Mesenchymal stem cell (in vitro differentiated cells and primary cell): ENCODE results near the gene PTPRN2.

Source experiments
- DNase-seq: peaks from one replicate; pipeline ENCODE4 v3.0.0-alpha.2; 2013
- H2AFZ ChIP-seq: one replicate; pipeline ENCODE4 v1.6.1; 2013; ENCODE audit warnings: low read depth, mild to moderate bottlenecking, control low read depth, inconsistent platforms, low read length, moderate library complexity
- H2AK5ac ChIP-seq: 2 replicates; pipeline ENCODE4 v1.6.1; 2013; ENCODE audit warnings: low read length, moderate library complexity, mild to moderate bottlenecking, inconsistent platforms; ENCODE audit not compliant: severe bottlenecking
- H2BK120ac ChIP-seq: one replicate; pipeline ENCODE4 v1.6.1; 2013; ENCODE audit warnings: low read depth, mild to moderate bottlenecking, inconsistent platforms, low read length, moderate library complexity
- H2BK12ac ChIP-seq, 2 experiments: one replicate each; pipeline ENCODE4 v1.6.1; 2013; ENCODE audit warnings: inconsistent platforms in 2 of 2, low read length in 2 of 2, mild to moderate bottlenecking in 2 of 2, moderate library complexity in 2 of 2, control low read depth in 1 of 2
- H2BK15ac ChIP-seq: one replicate; pipeline ENCODE4 v1.6.1; 2013; ENCODE audit warnings: mild to moderate bottlenecking, low read depth, inconsistent platforms; ENCODE audit not compliant: poor library complexity, severe bottlenecking
- H2BK5ac ChIP-seq: 2 replicates; pipeline ENCODE4 v1.6.1; 2013; ENCODE audit warnings: low read depth, mild to moderate bottlenecking, low read length, control low read depth, inconsistent platforms; ENCODE audit not compliant: poor library complexity, severe bottlenecking
- H3K14ac ChIP-seq, 2 experiments: one replicate each; pipeline ENCODE4 v1.6.1; 2013; ENCODE audit warnings: inconsistent platforms in 2 of 2, low read length in 2 of 2, control low read depth in 1 of 2, mild to moderate bottlenecking in 1 of 2, moderate library complexity in 1 of 2
- H3K18ac ChIP-seq, 2 experiments: one replicate each; pipeline ENCODE4 v1.6.1; 2013; ENCODE audit warnings: inconsistent platforms in 2 of 2, low read length in 2 of 2, control low read depth in 1 of 2, low read depth in 1 of 2, mild to moderate bottlenecking in 1 of 2
- H3K23ac ChIP-seq, 2 experiments: one replicate each; pipeline ENCODE4 v1.6.1; 2013; ENCODE audit warnings: inconsistent platforms in 2 of 2, low read length in 2 of 2, mild to moderate bottlenecking in 2 of 2, moderate library complexity in 2 of 2, control low read depth in 1 of 2
- H3K27ac ChIP-seq: 2 replicates; pipeline ENCODE4 v1.5.1; 2013; ENCODE audit warnings: mild to moderate bottlenecking, moderate library complexity, low read length, control low read depth, inconsistent platforms; ENCODE audit not compliant: poor library complexity, severe bottlenecking
- H3K27me3 ChIP-seq, 2 experiments: 2 replicates each; pipeline versions ENCODE4 v1.6.1 to v1.7.0; 2013; ENCODE audit warnings: low read length in 2 of 2, mild to moderate bottlenecking in 2 of 2, moderate library complexity in 2 of 2, control low read depth in 1 of 2, inconsistent platforms in 1 of 2; ENCODE audit not compliant: control insufficient read depth in 1 of 2, insufficient read depth in 1 of 2
- H3K36me3 ChIP-seq, 2 experiments: 2 replicates each; pipeline versions ENCODE4 v1.6.1 to v1.7.0; 2013; ENCODE audit warnings: low read length in 2 of 2, control low read depth in 1 of 2, inconsistent platforms in 1 of 2, low read depth in 1 of 2, mild to moderate bottlenecking in 1 of 2; ENCODE audit not compliant: insufficient read depth in 2 of 2, control insufficient read depth in 1 of 2
- H3K4ac ChIP-seq, 2 experiments: one replicate each; pipeline ENCODE4 v1.6.1; 2013; ENCODE audit warnings: inconsistent platforms in 2 of 2, low read length in 2 of 2, mild to moderate bottlenecking in 2 of 2, moderate library complexity in 2 of 2, control low read depth in 1 of 2, low read depth in 1 of 2
- H3K4me1 ChIP-seq: 2 replicates; pipeline ENCODE4 v1.6.1; 2013; ENCODE audit warnings: low read depth, low read length, control low read depth; ENCODE audit not compliant: control insufficient read depth, insufficient read depth
- H3K4me2 ChIP-seq: 2 replicates; pipeline ENCODE4 v1.6.1; 2013; ENCODE audit warnings: low read length, mild to moderate bottlenecking, inconsistent platforms; ENCODE audit not compliant: poor library complexity, severe bottlenecking
- H3K4me3 ChIP-seq, 2 experiments: 2 replicates each; pipeline versions ENCODE4 v1.5.1 to v1.7.0; 2013; ENCODE audit warnings: low read length in 2 of 2, mild to moderate bottlenecking in 2 of 2, control low read depth in 1 of 2, low read depth in 1 of 2; ENCODE audit not compliant: insufficient read depth in 1 of 2
- H3K79me1 ChIP-seq: replicated peaks from 2 replicates; pipeline ENCODE4 v1.6.1; 2013; ENCODE audit warnings: mild to moderate bottlenecking, control low read depth, low read length, inconsistent platforms; ENCODE audit not compliant: poor library complexity, severe bottlenecking
- H3K9ac ChIP-seq: 2 replicates; pipeline ENCODE4 v1.7.0; 2013; ENCODE audit warnings: mild to moderate bottlenecking, low read length, moderate library complexity
- H3K9me3 ChIP-seq: 2 replicates; pipeline ENCODE4 v1.7.0; 2013; ENCODE audit warnings: mild to moderate bottlenecking, low read length; ENCODE audit not compliant: control insufficient read depth
- H4K8ac ChIP-seq: one replicate; pipeline ENCODE4 v1.6.1; 2013; ENCODE audit warnings: inconsistent platforms, mild to moderate bottlenecking, low read length, moderate library complexity
- H4K91ac ChIP-seq: one replicate; pipeline ENCODE4 v1.6.1; 2013; ENCODE audit warnings: mild to moderate bottlenecking, low read length, inconsistent platforms
- WGBS: methylation state at CpG from one replicate; pipeline ENCODE4 v1.1.7; 2013; ENCODE audit warnings: mixed read lengths; 5-methylcytosine and 5-hydroxymethylcytosine counted together

Gene PTPRN2

GRCh38 chr7:157751406-157751805 is 836.2 kb downstream of the PTPRN2 start:
- WGBS = 85% methylated on average over 22 of the region's 22 CpGs

GRCh38 chr7:157750291-157750690 is 837.3 kb downstream of the PTPRN2 start:
- no peak overlapping the region for H3K14ac ChIP-seq
- H2BK12ac ChIP-seq = no peak overlapping the region

More at GRCh38 chr7:157751406-157751805, 836.2 kb downstream of the PTPRN2 start:
- no peak overlapping the region for H3K4me3 ChIP-seq
- H2BK5ac ChIP-seq = no peak overlapping the region
- no peak overlapping the region for H3K4me2 ChIP-seq
- H3K23ac ChIP-seq = no peak overlapping the region
- no peak overlapping the region for H3K14ac ChIP-seq
- no peak overlapping the region for H3K18ac ChIP-seq
- no peak for DNase-seq
- H3K79me1 ChIP-seq = no peaks in the 10 kb centered on the region
- H3K4ac ChIP-seq = no peak overlapping the region
- no peak overlapping the region for H4K8ac ChIP-seq
- no peak overlapping the region for H2BK120ac ChIP-seq
- H3K9ac ChIP-seq = no peak overlapping the region
- H3K27ac ChIP-seq = no peak overlapping the region
- H2AK5ac ChIP-seq = no peak overlapping the region
- H4K91ac ChIP-seq = no peak overlapping the region
- H3K27me3 ChIP-seq = no peaks in the 10 kb centered on the region
- no peaks in the 10 kb centered on the region for H3K4me1 ChIP-seq
- no peaks in the 10 kb centered on the region for H3K36me3 ChIP-seq
- no peak overlapping the region for H2BK12ac ChIP-seq
- H2AFZ ChIP-seq = no peak overlapping the region
- H2BK15ac ChIP-seq = no peak overlapping the region
- H3K9me3 ChIP-seq = no peaks in the 10 kb centered on the region

DNA sequence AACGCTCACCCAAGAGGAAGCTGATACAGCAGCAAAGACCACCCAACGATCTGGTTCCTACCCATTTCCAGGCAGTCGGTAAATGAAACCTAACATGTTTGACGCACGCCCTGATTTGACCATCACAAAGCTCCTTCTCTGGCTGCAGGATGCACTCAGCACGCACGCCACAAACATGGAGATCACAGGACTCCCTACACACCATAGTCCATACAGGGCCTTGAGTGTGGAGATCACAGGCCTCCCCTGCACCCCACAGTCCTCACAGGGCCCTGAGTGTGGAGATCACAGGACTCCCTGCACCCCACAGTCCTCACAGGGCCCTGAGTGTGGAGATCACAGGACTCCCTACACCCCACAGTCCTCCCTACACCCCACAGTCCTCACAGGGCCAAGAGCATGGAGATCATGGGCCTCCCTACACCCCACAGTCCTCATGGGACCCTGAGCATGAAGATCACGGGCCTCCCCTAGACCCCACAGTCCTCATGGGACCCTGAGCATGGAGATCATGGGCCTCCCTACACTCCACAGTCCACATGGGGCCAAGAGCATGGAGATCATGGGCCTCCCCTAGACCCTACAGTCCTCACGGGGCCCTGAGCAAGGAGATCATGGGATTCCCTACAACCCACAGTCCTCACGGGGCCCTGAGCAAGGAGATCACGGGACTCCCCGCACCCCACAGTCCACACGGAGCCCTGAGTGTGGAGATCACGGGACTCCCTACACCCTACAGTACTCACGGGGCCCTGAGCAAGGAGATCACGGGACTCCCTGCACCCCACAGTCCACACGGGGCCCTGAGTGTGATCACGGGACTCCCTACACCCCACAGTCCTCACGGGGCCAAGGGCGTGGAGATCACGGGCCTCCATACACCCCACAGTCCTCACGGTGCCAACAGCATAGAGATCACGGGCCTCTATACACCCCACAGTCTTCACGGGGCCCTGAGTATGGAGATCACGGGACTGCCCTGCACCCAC is 841.6 kb downstream of the PTPRN2 start:
- Histone ChIP-seq H3K36me3 (no peaks in the 10 kb centered on the region), H3K4me2 (no peak overlapping the region), H3K23ac (no peak overlapping the region), H3K9me3 (no peaks in the 10 kb centered on the region), H3K4ac (no peak overlapping the region), H3K4me3 (no peak overlapping the region), H3K4me1 (no peaks in the 10 kb centered on the region), H3K79me1 (no peaks in the 10 kb centered on the region), H3K27me3 (no peaks in the 10 kb centered on the region), H2AK5ac (no peak overlapping the region), H2BK12ac (no peak overlapping the region), H2BK5ac (no peak overlapping the region), H3K9ac (no peak overlapping the region), H2BK120ac (no peak overlapping the region), H3K18ac (no peak overlapping the region), H3K14ac (peak overlapping the region in 1 of 2 experiments; percentile 20), H3K27ac (no peak overlapping the region), H2AFZ (no peak overlapping the region), H4K8ac (no peak overlapping the region), H4K91ac (no peak overlapping the region), H2BK15ac (no peak overlapping the region)
- 82% methylated on average over 25 of the region's 25 CpGs for WGBS
- no peak for DNase-seq

More at GRCh38 chr7:157750291-157750690, 837.3 kb downstream of the PTPRN2 start:
- Histone ChIP-seq H2AFZ (no peak overlapping the region), H3K9ac (no peak overlapping the region), H3K18ac (no peak overlapping the region), H4K91ac (no peak overlapping the region), H3K79me1 (no peaks in the 10 kb centered on the region), H2BK15ac (no peak overlapping the region), H2BK5ac (no peak overlapping the region), H2AK5ac (no peak overlapping the region), H4K8ac (no peak overlapping the region), H3K27me3 (no peaks in the 10 kb centered on the region), H3K4ac (no peak overlapping the region), H3K4me2 (no peak overlapping the region), H3K9me3 (no peaks in the 10 kb centered on the region), H2BK120ac (no peak overlapping the region), H3K36me3 (no peaks in the 10 kb centered on the region), H3K23ac (no peak overlapping the region), H3K4me1 (no peaks in the 10 kb centered on the region), H3K27ac (no peak overlapping the region), H3K4me3 (no peak overlapping the region)
- DNase-seq = no peak
- 78% methylated on average over 6 of the region's 6 CpGs for WGBS

- no peaks in the 10 kb centered on the region for H3K79me1 ChIP-seq
- H2BK5ac ChIP-seq = no peak overlapping the region
- H3K18ac ChIP-seq = no peak overlapping the region
- no peaks in the 10 kb centered on the region for H3K36me3 ChIP-seq
- no peak overlapping the region for H3K4me2 ChIP-seq
- WGBS = 74% methylated on average over 21 of the region's 24 CpGs
- H3K9me3 ChIP-seq = no peaks in the 10 kb centered on the region
- H3K9ac ChIP-seq = no peak overlapping the region
- H3K4ac ChIP-seq = no peak overlapping the region
- H2BK12ac ChIP-seq = no peak overlapping the region
- H3K4me1 ChIP-seq = no peaks in the 10 kb centered on the region
- no peak overlapping the region for H3K14ac ChIP-seq
- no peaks in the 10 kb centered on the region for H3K27me3 ChIP-seq
- no peak overlapping the region for H2BK15ac ChIP-seq
- no peak overlapping the region for H2AK5ac ChIP-seq
- no peak overlapping the region for H4K8ac ChIP-seq
- no peak for DNase-seq
- no peak overlapping the region for H2AFZ ChIP-seq
- no peak overlapping the region for H3K27ac ChIP-seq
- H3K23ac ChIP-seq = no peak overlapping the region
- H2BK120ac ChIP-seq = no peak overlapping the region
- H3K4me3 ChIP-seq = no peak overlapping the region
- no peak overlapping the region for H4K91ac ChIP-seq
Observed at GRCh38 chr7:157744786-157745601, 842.6 kb downstream of the PTPRN2 start.
